Measurements from ENCODE around the gene SERP2.

DNA sequence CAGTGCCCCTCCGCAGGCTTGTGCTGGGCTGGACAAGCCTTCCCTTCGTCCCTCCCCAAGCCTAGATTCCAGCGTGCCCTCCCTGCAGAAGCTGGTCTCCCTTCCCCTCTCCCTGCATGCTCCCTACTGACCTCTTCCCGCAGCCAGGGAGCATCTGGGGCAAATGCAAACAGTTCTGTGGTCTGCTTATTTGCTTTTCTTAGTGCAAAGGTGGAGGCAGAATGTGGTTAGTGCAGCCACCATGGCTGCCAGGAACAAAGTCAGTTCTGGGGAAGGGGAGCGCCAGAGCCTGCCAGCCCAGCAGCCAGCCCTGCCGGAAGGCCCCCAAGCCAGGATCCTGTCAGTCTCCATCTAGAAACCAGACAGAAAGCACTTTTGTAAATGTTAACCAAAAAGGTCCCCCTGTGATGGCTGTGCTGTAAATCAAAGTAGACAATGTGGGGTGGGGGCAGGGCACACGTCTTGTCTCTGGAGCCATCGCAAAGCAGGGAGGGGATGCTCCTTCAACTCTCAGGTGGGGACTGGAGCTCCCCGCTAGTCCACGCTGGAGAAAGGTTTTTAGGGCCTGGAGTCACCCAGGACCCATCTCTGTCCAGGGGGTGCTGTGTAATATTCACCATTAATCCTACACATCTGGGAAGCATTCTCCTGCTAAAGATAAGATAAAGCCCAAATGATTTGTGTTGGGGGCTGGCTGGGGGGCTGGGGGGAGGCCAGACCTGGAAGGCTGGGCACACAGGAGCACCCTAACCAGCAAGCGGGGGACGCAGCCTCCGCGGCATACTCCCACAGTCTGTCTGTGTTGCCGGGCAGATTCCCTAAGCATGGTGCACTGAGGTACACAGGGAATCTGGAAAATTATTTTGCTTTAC lies 30.9 kb downstream of the SERP2 start:
- no peak for TF ChIP-seq CTCF (IDR thresholded peaks at IDR 0.05)
- TF ChIP-seq POLR2A (IDR thresholded peaks at IDR 0.05): no peak
